ENCODE data around the gene TRIM59.

TRIM59 gene, protein sequence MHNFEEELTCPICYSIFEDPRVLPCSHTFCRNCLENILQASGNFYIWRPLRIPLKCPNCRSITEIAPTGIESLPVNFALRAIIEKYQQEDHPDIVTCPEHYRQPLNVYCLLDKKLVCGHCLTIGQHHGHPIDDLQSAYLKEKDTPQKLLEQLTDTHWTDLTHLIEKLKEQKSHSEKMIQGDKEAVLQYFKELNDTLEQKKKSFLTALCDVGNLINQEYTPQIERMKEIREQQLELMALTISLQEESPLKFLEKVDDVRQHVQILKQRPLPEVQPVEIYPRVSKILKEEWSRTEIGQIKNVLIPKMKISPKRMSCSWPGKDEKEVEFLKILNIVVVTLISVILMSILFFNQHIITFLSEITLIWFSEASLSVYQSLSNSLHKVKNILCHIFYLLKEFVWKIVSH

DNA sequence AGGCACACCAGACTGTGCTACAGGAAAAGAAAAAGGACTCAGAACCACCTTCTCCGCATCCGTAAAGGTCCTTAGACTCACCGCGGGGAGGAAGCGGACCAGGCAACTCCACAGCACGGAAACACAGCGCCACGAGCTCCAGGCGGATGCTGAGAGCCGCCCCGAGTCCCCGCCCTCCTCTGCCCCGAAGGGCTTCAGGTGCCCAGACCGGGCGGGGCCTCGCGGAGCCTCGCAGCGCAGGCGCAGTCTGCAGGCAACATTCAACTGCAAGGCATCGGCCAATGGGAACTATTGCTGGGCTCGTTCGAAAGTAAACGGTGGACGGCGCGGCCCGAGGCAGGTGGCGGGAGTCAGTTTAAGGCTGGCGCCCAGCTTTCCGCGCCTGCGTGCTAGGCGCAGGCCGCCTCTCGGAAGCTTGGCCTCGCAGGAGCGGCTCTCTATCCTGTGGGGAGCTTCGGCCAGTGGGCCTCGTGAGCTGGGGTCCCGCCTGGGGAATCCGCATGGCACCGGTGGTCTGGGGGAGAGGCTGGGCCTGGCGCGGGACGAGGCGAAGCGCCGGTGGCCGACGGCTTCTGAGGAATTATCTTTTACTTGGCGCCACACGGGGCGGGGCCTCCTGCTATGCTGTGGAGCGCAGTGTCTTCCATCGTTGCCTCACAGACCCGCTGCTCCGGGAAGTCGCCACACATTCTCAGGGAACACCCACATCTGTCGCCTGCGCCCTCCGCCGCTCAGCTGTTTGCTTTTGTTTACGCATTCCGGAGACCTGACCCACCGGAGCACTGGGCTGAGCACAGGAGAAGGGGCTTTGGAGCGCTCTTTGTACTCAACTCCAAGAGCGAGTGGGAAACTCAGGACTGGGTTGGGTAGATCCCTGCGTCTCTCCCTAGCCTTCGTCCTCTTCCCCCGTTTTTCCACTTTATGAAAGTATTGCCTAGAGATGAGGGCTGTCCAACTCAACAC, at the start of gene TRIM59:
Gene TRIM59 (minus strand): TSS at position 151 of the 963 bp plus-strand sequence. CDS start 10,603 bp downstream, outside the sequence.
- H3K4me3 ChIP-seq (ENCODE audit: low read depth, low read length), result peak within 1 kb of the TSS; percentile 56
- peak; percentile 86 for DNase-seq (ENCODE audit: low read depth)
- TF ChIP-seq, protein P1, sequence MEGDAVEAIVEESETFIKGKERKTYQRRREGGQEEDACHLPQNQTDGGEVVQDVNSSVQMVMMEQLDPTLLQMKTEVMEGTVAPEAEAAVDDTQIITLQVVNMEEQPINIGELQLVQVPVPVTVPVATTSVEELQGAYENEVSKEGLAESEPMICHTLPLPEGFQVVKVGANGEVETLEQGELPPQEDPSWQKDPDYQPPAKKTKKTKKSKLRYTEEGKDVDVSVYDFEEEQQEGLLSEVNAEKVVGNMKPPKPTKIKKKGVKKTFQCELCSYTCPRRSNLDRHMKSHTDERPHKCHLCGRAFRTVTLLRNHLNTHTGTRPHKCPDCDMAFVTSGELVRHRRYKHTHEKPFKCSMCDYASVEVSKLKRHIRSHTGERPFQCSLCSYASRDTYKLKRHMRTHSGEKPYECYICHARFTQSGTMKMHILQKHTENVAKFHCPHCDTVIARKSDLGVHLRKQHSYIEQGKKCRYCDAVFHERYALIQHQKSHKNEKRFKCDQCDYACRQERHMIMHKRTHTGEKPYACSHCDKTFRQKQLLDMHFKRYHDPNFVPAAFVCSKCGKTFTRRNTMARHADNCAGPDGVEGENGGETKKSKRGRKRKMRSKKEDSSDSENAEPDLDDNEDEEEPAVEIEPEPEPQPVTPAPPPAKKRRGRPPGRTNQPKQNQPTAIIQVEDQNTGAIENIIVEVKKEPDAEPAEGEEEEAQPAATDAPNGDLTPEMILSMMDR (IDR thresholded peaks at IDR 0.05; ENCODE audit: control insufficient read depth, extremely low read depth, insufficient read depth), result 0 out of 2 replicates have a peak, but pooled peaks have one; percentile 7

DNA sequence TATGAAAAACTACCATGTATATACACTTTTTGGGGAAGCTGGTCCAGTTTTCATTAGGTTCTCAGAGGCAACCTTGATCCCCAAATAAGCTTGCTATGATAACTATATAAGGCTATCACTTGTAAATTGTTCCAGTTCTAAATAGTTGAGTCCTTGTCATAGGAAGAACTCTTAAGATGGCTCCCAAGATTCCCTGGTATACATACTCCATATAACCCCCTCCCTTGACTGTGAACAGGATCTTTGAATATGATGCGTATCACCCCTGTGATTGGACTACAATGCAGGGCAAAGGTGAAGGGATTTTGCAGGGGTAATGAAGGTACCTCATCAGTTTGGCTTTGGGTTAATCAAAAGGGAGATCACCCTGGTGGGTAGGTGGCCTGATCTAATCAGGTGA, 48.6 kb upstream of the TRIM59 start:
- DNase-seq (ENCODE audit: low read depth), result no peak
- H3K4me3 ChIP-seq (ENCODE audit: low read depth, low read length), result no peak overlapping the region
- TF ChIP-seq, protein P1 (IDR thresholded peaks at IDR 0.05; ENCODE audit: control insufficient read depth, extremely low read depth, insufficient read depth), result no peak

DNA sequence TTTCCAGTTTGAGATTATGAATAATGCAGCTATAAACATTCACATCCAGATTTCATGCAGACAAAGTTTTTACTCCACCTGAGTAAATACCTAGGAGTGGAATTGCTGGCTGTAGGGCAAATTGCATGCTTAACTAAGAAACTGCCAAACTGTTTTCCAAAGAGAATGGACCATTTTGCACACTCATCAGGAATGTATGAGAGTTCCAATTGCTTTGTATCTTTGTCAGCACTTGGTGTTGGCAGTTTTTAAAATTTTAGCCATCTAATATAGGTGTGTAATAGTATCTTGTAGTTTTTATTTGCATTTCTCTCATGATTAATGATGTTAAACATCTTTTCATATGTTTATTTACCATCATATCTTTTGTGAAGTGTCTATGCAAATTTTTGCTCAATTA, 40.6 kb upstream of the TRIM59 start:
- H3K4me3 ChIP-seq (ENCODE audit: low read depth, low read length), result no peak overlapping the region
- TF ChIP-seq, protein P1 (IDR thresholded peaks at IDR 0.05; ENCODE audit: control insufficient read depth, extremely low read depth, insufficient read depth), result no peak
- no peak for DNase-seq (ENCODE audit: low read depth)

DNA sequence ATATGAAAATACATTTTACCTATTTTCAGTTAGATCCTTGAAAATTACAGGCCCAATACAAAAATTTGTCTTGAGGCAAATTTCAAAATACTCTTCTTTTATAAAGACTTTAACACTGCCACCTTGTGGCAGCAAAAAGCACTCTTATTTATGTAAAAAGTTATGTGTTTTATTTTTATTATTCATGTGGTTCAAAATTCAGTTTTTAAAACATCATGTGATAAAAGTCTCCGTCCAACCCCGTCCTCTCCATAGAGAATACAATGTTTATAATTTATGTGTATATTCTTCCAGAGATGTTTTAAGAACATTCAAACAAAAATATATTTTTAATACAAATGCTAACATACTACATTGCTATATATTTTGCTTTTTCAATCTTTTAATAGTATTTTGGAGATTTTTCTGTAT, 36.9 kb upstream of the TRIM59 start:
- no peak for DNase-seq (ENCODE audit: low read depth)
- TF ChIP-seq, protein P1 (IDR thresholded peaks at IDR 0.05; ENCODE audit: control insufficient read depth, extremely low read depth, insufficient read depth), result peak; percentile 51

DNA sequence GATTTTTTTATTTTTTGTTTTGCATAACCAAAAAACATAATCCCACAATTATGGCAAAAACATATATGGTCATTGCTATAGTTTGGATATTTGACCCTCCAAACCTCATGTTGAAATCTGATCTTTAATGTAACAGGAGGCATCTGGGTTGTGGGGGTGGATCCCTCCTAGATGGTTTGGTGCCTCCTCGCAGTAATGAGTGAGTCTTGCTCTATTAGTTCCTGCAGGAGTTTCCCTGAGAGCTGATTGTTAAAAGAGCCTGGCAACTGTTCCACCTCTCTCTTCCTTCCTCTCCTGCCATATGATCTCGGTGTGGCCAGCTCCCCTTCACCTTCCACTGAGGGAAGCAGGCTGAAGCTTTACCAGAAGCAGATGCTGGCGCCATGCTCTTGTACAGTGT, 33.2 kb upstream of the TRIM59 start:
- DNase-seq (ENCODE audit: low read depth), result no peak
- TF ChIP-seq, protein P1 (IDR thresholded peaks at IDR 0.05; ENCODE audit: control insufficient read depth, extremely low read depth, insufficient read depth), result no peak
- H3K4me3 ChIP-seq (ENCODE audit: low read depth, low read length), result no peak overlapping the region

More for the DNA sequence above, 36.9 kb upstream of the TRIM59 start:
- H3K4me3 ChIP-seq (ENCODE audit: low read depth, low read length), result no peak overlapping the region

DNA sequence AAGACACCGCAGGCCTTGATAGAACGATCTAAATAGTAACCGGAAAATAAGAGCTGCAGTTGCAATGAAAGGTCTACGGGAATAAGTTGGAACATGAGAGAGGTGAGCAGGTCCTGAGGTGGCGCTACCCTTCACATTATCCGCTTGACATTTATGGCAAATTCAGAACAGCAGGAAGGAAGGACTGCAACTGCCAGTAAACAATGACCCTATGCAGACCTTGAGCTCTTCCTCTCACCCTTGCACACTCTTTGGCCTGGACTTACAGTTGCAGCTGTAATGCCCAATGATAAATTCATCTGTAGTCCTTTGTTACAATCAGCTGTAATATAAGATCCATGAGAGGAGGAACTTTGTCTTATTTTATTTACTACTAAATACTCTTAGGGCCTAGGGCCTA, 32.3 kb upstream of the TRIM59 start:
- H3K4me3 ChIP-seq (ENCODE audit: low read depth, low read length), result no peak overlapping the region
- no peak for DNase-seq (ENCODE audit: low read depth)
- TF ChIP-seq, protein P1 (IDR thresholded peaks at IDR 0.05; ENCODE audit: control insufficient read depth, extremely low read depth, insufficient read depth), result no peak

All from LNCaP clone FGC (cell line).